GM04504 (cell line): ENCODE results near the gene AVP.
A peak's percentile ranks its signal among the peaks of the same experiment; 100 is the strongest.

Source experiments
- DNase-seq: peaks from one replicate; pipeline ENCODE4 v3.0.0-alpha.2; 2012; ENCODE audit warnings: low read depth

Gene AVP

GRCh38 chr20:3047486-3048419 is 36.8 kb downstream of the AVP start:
- no peak for DNase-seq

GRCh38 chr20:3046677-3047462 is 37.7 kb downstream of the AVP start:
- no peak for DNase-seq

- DNase-seq = peak; percentile 75
Measured at GRCh38 chr20:3045816-3046676, 38.5 kb downstream of the AVP start, which contains the start of gene MRPS26. Gene MRPS26 (plus strand): TSS chr20:3046052. CDS start chr20:3046069, 17 bp downstream.

DNA sequence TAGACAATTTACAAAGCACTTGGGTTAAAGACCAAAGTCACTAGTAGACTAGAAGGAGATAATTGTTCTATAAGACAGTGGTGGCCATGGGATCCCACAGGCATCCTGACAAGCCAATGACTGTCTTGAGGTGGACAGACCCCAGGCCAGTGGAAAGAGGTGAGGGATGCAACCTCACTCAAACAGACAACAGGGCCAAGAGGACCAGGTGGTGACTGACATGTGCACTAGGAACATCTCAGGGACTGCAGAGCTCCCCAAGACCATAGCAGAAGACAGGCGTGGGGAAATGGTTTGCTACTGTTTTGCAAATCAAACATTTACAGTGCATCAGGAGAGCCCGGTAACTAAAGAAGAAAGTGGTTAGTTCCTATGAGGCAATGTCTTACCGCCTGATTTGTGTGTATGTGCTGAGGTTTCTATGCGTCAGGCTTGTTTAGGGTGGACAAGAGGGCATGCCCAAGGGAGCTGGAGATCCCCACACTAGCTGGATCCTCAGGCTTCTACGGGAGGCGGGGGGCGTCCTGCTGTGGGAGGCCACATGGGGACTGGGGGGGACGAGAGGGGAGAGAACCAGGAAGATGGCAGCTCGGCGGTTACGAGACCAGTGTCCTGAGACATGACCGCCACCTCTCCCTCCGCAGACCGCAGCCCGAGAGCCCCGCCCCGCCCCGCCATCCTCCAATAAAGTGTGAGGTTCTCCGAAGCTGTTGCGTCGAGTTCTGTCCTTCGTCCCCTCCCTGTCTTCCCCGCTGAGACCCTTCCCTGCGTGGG is 39.3 kb downstream of the AVP start:
- peak; percentile 37 for DNase-seq

DNA sequence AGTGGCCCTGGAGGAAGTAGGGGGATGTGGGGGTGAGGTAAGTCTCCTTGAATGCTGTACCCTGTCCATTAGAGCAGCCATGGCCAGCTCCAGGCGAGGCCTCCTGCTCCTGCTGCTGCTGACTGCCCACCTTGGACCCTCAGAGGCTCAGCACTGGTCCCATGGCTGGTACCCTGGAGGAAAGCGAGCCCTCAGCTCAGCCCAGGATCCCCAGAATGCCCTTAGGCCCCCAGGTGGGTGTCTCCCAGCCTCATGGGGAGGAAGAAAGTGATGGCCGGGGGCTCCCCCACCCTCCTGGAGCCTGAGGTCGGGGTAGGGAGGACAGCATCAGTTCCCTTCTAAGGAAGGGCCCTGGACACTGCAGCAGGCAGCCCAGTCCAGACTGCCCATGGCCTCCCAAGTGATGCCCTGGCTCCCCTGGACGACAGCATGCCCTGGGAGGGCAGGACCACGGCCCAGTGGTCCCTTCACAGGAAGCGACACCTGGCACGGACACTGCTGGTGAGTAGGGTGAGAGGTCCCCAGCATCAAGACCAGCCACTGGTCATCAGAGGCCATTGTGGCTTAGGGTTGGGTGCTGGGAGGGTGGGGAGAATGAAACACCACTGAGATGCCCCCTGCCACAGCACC is 40.1 kb downstream of the AVP start:
- DNase-seq = no peak

DNA sequence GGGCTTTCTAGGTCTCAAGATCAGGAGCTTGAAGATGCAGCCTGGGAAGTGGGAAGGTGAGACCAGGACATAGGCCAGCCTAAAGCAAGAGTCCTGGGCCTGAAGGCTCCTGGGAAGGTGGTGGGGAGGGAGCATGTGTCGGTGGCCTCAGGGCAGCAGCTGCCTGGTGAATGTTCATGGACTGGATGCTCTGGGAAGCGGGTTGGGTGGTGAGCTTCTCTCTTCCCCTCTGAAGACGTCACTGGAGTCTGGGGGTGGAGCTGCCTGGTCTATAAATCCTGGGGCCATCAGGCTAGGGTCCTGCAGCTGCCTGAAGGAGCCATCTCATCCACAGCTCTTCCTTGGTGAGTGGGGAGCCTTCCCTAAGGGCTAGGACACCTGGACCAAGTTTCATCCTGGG is 41.2 kb downstream of the AVP start, which contains the start of gene GNRH2:
Gene GNRH2 (plus strand): TSS at position 301 of the 400 bp plus-strand sequence. CDS start 793 bp downstream, outside the sequence.
- no peak for DNase-seq

- DNase-seq = no peak
Measured at GRCh38 chr20:3042625-3043024, 41.9 kb downstream of the AVP start.

GRCh38 chr20:3041854-3042409 is 42.6 kb downstream of the AVP start:
- no peak for DNase-seq

- no peak for DNase-seq
Measured at GRCh38 chr20:3040086-3040485, 44.4 kb downstream of the AVP start.

- DNase-seq = no peak
Measured at GRCh38 chr20:3039426-3039825, 45.1 kb downstream of the AVP start.

GRCh38 chr20:3038454-3038853 is 46.1 kb downstream of the AVP start:
- DNase-seq = no peak

GRCh38 chr20:3037654-3038053 is 46.9 kb downstream of the AVP start:
- DNase-seq = no peak

DNA sequence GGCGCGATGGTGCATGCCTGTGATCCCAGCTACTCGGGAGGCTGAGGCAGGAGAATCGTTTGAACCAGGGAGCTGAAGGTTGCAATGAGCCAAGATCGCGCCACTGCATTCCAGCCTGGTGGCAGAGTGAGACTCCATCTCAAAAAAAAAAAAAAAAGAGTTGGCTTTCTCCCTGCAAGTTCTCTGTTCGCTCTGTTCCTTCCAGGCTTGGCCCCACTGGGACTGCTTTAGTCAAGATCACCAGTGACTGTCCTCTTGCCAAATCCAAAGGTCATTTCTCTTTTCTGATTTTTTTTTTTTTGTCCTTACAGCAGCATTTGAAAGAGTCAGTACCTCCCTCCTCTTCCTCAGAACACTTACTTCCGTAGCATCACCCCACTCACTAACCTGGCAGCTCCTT is 51.9 kb downstream of the AVP start:
- no peak for DNase-seq
